ENCODE results near the gene PNPLA8. TPM values are rescaled to one million over a fixed set of nuclear protein-coding genes. Genes with fewer than 3 reads are reported as not detected.

The PNPLA8 gene
- 10 to 100 TPM; 16.2 to 18.7 (median 17.8) TPM for total RNA-seq (2021; fragmentation: NEBNext Ultra II Directional; extraction: Animal tissue kit (Norgen Biotek cat#: 25700))
- long read RNA-seq, transcript PNPLA8-206 (10 exons, 3,462 nt) = major isoform, 20 of 49 reads
- long read RNA-seq, transcript PNPLA8-201 (11 exons, 3,490 nt) = minor isoform, 11 of 49 reads
- long read RNA-seq, partial matches to known transcripts = 10 of 49 reads
- long read RNA-seq, other reads (novel, unspliced or antisense) = 5 of 49 reads

GRCh38 chr7:108525985-108526767 is at the start of gene PNPLA8:
PNPLA8 (minus strand) TSS chr7:108526135; CDS start chr7:108515491, 10,644 bp downstream.
- H3K27ac Mint-ChIP-seq = peak within 1 kb of the TSS; percentile 99

GRCh38 chr7:108575156-108575555 is 49.2 kb upstream of the PNPLA8 start:
- no peak overlapping the region for H3K27ac Mint-ChIP-seq
- H3K4me1 Mint-ChIP-seq (ENCODE audit: low read depth) = peaks cover 24% of the 10 kb centered on the region
- no peak for DNase-seq
- TF ChIP-seq, protein P1, sequence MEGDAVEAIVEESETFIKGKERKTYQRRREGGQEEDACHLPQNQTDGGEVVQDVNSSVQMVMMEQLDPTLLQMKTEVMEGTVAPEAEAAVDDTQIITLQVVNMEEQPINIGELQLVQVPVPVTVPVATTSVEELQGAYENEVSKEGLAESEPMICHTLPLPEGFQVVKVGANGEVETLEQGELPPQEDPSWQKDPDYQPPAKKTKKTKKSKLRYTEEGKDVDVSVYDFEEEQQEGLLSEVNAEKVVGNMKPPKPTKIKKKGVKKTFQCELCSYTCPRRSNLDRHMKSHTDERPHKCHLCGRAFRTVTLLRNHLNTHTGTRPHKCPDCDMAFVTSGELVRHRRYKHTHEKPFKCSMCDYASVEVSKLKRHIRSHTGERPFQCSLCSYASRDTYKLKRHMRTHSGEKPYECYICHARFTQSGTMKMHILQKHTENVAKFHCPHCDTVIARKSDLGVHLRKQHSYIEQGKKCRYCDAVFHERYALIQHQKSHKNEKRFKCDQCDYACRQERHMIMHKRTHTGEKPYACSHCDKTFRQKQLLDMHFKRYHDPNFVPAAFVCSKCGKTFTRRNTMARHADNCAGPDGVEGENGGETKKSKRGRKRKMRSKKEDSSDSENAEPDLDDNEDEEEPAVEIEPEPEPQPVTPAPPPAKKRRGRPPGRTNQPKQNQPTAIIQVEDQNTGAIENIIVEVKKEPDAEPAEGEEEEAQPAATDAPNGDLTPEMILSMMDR (IDR thresholded peaks at IDR 0.05) = no peak
- H3K27me3 Mint-ChIP-seq (ENCODE audit: insufficient read depth) = no peaks in the 10 kb centered on the region
- no peaks in the 10 kb centered on the region for H3K9me3 Mint-ChIP-seq
- peaks cover 13% of the 10 kb centered on the region; the same call in 1 of the 2 replicates for H3K36me3 Mint-ChIP-seq (ENCODE audit: low read depth)
- H3K4me3 Mint-ChIP-seq = no peak overlapping the region

More at GRCh38 chr7:108525985-108526767, at the start of gene PNPLA8:
- Mint-ChIP-seq H3K4me1 (ENCODE audit: low read depth) (peaks cover 31% of the 10 kb centered on the region), H3K9me3 (no peaks in the 10 kb centered on the region), H3K36me3 (ENCODE audit: low read depth) (no peaks in the 10 kb centered on the region), H3K27me3 (ENCODE audit: insufficient read depth) (peaks cover 4% of the 10 kb centered on the region), H3K4me3 (peak within 1 kb of the TSS; percentile 96)
- TF ChIP-seq, protein P1 (IDR thresholded peaks at IDR 0.05) = no peak; the same call in 1 of the 2 replicates
- DNase-seq = peak; percentile 99

DNA sequence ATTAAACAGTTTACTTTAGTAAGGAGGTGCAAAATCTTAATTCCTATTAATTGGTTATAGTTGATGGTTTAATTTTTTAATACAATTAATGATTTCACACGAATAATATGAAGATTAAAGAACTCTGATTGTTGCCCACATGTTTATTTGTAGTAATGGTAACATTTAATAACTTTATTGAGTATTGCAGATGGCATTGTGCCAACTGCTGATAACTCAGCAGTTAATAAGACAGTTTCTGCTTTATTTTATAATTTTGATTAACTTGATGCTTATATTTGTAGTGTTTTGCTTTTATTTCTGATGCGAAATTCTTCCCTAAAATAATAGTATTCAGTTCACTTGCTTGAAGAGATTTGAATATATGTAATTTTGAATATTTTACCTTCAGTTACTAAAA is 46.5 kb upstream of the PNPLA8 start:
- no peak for DNase-seq
- no peaks in the 10 kb centered on the region for H3K27me3 Mint-ChIP-seq (ENCODE audit: insufficient read depth)
- H3K9me3 Mint-ChIP-seq = no peaks in the 10 kb centered on the region
- no peak overlapping the region for H3K27ac Mint-ChIP-seq
- no peak overlapping the region for H3K4me3 Mint-ChIP-seq
- TF ChIP-seq, protein P1 (IDR thresholded peaks at IDR 0.05) = no peak
- H3K4me1 Mint-ChIP-seq (ENCODE audit: low read depth) = peaks cover 40% of the 10 kb centered on the region
- H3K36me3 Mint-ChIP-seq (ENCODE audit: low read depth) = peaks cover 22% of the 10 kb centered on the region; the same call in 1 of the 2 replicates

- Mint-ChIP-seq H3K36me3 (ENCODE audit: low read depth) (peaks cover 29% of the 10 kb centered on the region), H3K27ac (peak overlapping the region; percentile 99), H3K4me1 (ENCODE audit: low read depth) (peaks cover 37% of the 10 kb centered on the region), H3K9me3 (no peaks in the 10 kb centered on the region), H3K4me3 (peak overlapping the region; percentile 99), H3K27me3 (ENCODE audit: insufficient read depth) (no peaks in the 10 kb centered on the region)
- TF ChIP-seq, protein P1 (IDR thresholded peaks at IDR 0.05) = no peak
- DNase-seq = peak; percentile 25
Observed at GRCh38 chr7:108570146-108570755, 44.3 kb upstream of the PNPLA8 start.

DNA sequence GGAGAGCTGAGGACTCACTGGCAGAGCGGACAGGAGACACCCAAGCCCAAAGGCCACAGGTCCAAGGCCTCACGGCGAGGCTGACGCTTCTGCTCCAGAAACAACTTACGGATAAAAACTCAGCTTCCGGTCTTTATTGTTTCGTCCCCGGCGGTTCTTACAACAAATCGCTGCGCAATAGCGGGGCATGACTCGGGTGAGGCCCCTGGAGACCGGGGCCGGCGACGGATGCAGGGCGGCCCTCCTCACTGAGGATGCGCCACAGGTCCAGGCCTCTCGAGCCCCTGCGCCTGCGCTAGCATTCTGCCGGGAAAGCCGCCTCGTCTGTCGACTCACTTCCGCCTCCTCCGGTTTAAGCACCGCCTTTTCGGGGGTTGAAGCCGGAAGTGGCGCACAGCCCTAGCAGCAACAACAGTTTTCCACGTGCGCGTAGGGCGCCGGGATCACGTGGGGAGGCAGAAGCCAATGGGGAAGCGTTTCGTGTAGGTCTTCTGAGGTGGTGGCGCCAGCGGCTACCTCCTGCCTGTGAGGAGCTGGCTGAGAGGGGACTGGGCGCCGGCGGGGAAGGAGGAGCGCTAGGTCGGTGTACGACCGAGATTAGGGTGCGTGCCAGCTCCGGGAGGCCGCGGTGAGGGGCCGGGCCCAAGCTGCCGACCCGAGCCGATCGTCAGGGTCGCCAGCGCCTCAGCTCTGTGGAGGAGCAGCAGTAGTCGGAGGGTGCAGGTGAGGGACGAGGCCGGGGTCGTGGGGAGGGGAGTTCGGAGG is 43.6 kb upstream of the PNPLA8 start, which contains the start of the genes DNAJB9 and THAP5:
Gene DNAJB9, plus strand, starts transcription at position 494 of the 765 bp plus-strand sequence. CDS start 1,853 bp downstream, outside the sequence.
Gene THAP5, minus strand, starts transcription at position 326 of the 765 bp plus-strand sequence. Its CDS starts 137 bp downstream, at position 189.
- Mint-ChIP-seq H3K36me3 (ENCODE audit: low read depth) (peaks cover 34% of the 10 kb centered on the region), H3K4me1 (ENCODE audit: low read depth) (peaks cover 37% of the 10 kb centered on the region), H3K9me3 (no peaks in the 10 kb centered on the region), H3K4me3 (peak within 1 kb of the TSS; percentile 99), H3K27me3 (ENCODE audit: insufficient read depth) (no peaks in the 10 kb centered on the region), H3K27ac (peak within 1 kb of the TSS; percentile 99)
- TF ChIP-seq, protein P1 (IDR thresholded peaks at IDR 0.05) = no peak
- peak; percentile 99 for DNase-seq

All from HFFc6 (cell line).